Caco-2 (cell line): ENCODE data around the gene SAMD4A. TPM values are rescaled to one million over a fixed set of nuclear protein-coding genes. Genes with fewer than 3 reads are reported as not detected.

Experiments
- BruUV-seq: library from RNA; stranded (reverse); fragments of 400-500 nt; replicated peaks from 2 replicates; lab custom pipeline; 2021; lab: Mats Ljungman, UMichigan
- CTCF ChIA-PET: fragments of 300-600 bp; sonication (Branson Sonifier 250); formaldehyde crosslinking; loops from one replicate; lab custom pipeline; 2022; ENCODE audit warnings: antibody characterized with exemption; lab: Charles Lee
- POLR2A ChIA-PET: fragments of 300-600 bp; sonication (Branson Sonifier 250); formaldehyde crosslinking; loops from one replicate; lab custom pipeline; 2022; ENCODE audit warnings: antibody characterized with exemption; lab: Charles Lee
- DNase-seq, 2 experiments: peaks; one replicate each; pipeline versions ENCODE4 v3.0.0 to v3.0.0-alpha.2; 2020 to 2022
- H3K27me3 ChIP-seq: replicated peaks from 2 replicates; pipeline ENCODE4 v1.6.0; 2011; ENCODE audit warnings: low read length; ENCODE audit not compliant: control insufficient read depth, insufficient read depth
- H3K36me3 ChIP-seq: 2 replicates; pipeline ENCODE4 v1.5.1; 2011; ENCODE audit warnings: low read length; ENCODE audit not compliant: control insufficient read depth, insufficient read depth
- H3K4me1 ChIP-seq: fragments of 250-450 bp; sonication (Bioruptor Pico); 2 replicates; pipeline ENCODE4 v1.5.1; 2020; ENCODE audit warnings: mild to moderate bottlenecking
- H3K4me3 ChIP-seq: 2 replicates; pipeline ENCODE4 v1.5.1; 2011; ENCODE audit warnings: low read depth, mild to moderate bottlenecking, control low read depth, low read length
- H3K9me3 ChIP-seq: fragments of 250-450 bp; sonication (Bioruptor Pico); 2 replicates; pipeline ENCODE4 v1.5.1; 2020; ENCODE audit warnings: mild to moderate bottlenecking, moderate library complexity
- H3K27ac Mint-ChIP-seq: one replicate; pipeline ENCODE4 v1.8.0; 2022; ENCODE audit warnings: mixed read lengths; ENCODE audit not compliant: unreplicated experiment
- H3K27me3 Mint-ChIP-seq: one replicate; pipeline ENCODE4 v1.8.0; 2022; ENCODE audit warnings: mixed read lengths; ENCODE audit not compliant: insufficient read depth, unreplicated experiment
- H3K36me3 Mint-ChIP-seq: one replicate; pipeline ENCODE4 v1.8.0; 2022; ENCODE audit warnings: mild to moderate bottlenecking, mixed read lengths; ENCODE audit not compliant: insufficient read depth, unreplicated experiment
- H3K4me1 Mint-ChIP-seq: one replicate; pipeline ENCODE4 v1.8.0; 2022; ENCODE audit warnings: low read depth, mixed read lengths; ENCODE audit not compliant: unreplicated experiment
- H3K4me3 Mint-ChIP-seq: one replicate; pipeline ENCODE4 v1.8.0; 2022; ENCODE audit warnings: mild to moderate bottlenecking, moderate library complexity, mixed read lengths; ENCODE audit not compliant: unreplicated experiment
- H3K9me3 Mint-ChIP-seq: one replicate; pipeline ENCODE4 v1.8.0; 2022; ENCODE audit warnings: mixed read lengths; ENCODE audit not compliant: unreplicated experiment
- intact Hi-C: fragments of 100-400 bp; cut with micrococcal nuclease; formaldehyde crosslinking; loops from one replicate; pipeline ENCODE4 v1.10.0; 2022; ENCODE audit not compliant: unreplicated experiment
- total RNA-seq: library from RNA; stranded (reverse); gene quantifications from 2 replicates; pipeline ENCODE4 v1.2.3, GENCODE V29; 2022
- TF ChIP-seq, protein P1 (sequence below), 2 experiments: fragments of 200-600 bp in 1 of 2; IDR thresholded peaks; 1 replicate in 1 of 2; 2 replicates in 1 of 2; pipeline versions ENCODE4 v1.5.1 to v1.8.0; 2011 to 2022; ENCODE audit warnings: antibody characterized with exemption in 1 of 2, control low read depth in 1 of 2, inconsistent platforms in 1 of 2, low read depth in 1 of 2, low read length in 1 of 2, mild to moderate bottlenecking in 1 of 2, moderate library complexity in 1 of 2; ENCODE audit not compliant: insufficient read depth in 1 of 2, severe bottlenecking in 1 of 2, unreplicated experiment in 1 of 2

The SAMD4A gene
- total RNA-seq, 1 experiment from 2014 or later = 60.8 TPM

DNA sequence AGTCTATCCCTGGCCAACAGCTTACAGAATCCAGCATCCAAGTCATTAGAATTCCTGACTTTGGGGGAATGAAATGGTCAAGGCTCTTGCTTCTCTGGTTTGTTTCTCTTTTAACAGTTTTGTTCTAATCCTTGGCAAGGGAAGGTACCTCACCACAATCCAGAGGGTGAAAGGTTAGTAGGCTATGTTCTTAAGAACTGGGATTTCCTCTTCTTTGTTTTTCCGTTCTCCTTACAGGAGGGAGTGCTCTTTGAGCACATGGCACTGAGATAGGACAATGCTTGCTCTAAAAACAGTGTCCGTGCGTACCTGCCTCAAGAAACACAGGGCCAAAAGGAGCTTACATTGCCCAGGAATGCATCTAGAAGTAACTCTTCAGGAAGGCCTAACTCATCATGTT, 179.1 kb downstream of the SAMD4A start:
- no peak overlapping the region for H3K4me3 ChIP-seq
- no peaks in the 10 kb centered on the region for H3K9me3 ChIP-seq
- no peaks in the 10 kb centered on the region for H3K4me1 ChIP-seq
- Mint-ChIP-seq H3K27ac (no peak overlapping the region), H3K27me3 (no peaks in the 10 kb centered on the region), H3K36me3 (peaks cover 89% of the 10 kb centered on the region), H3K9me3 (no peaks in the 10 kb centered on the region), H3K4me3 (no peak overlapping the region), H3K4me1 (peaks cover 4% of the 10 kb centered on the region)
- ChIA-PET POLR2A (no interaction called here), CTCF (no interaction called here)
- TF ChIP-seq, protein P1, sequence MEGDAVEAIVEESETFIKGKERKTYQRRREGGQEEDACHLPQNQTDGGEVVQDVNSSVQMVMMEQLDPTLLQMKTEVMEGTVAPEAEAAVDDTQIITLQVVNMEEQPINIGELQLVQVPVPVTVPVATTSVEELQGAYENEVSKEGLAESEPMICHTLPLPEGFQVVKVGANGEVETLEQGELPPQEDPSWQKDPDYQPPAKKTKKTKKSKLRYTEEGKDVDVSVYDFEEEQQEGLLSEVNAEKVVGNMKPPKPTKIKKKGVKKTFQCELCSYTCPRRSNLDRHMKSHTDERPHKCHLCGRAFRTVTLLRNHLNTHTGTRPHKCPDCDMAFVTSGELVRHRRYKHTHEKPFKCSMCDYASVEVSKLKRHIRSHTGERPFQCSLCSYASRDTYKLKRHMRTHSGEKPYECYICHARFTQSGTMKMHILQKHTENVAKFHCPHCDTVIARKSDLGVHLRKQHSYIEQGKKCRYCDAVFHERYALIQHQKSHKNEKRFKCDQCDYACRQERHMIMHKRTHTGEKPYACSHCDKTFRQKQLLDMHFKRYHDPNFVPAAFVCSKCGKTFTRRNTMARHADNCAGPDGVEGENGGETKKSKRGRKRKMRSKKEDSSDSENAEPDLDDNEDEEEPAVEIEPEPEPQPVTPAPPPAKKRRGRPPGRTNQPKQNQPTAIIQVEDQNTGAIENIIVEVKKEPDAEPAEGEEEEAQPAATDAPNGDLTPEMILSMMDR (IDR thresholded peaks at IDR 0.05; ENCODE audit: insufficient read depth in 1 of 2, low read depth in 1 of 2, low read length in 1 of 2, severe bottlenecking in 1 of 2, unreplicated experiment in 1 of 2) = no peak
- intact Hi-C loops = no loop called here
- no peak for DNase-seq
- H3K36me3 ChIP-seq = 0 out of 2 replicates have a peak, but pooled peaks cover 1% of the 10 kb centered on the region
- no TSS peak for BruUV-seq
- H3K27me3 ChIP-seq = no peaks in the 10 kb centered on the region

DNA sequence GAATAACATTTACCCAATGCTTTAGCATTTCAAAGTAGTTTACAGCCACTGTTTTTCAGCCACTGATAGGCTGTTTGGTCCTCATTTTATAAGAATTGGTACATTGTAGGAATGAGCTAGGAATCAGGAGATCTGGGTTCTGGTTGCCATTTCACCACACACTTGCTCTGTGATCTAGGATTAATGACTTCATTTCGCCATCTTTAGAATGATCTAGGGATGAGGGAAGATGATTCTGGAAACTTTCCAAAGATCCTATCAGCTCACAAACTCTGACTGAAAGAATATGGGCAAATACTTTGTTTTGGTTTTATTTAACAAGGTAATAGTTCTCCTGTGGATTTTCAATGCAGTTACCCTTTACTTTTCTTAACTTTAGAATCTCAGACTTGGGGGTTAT, 180.7 kb downstream of the SAMD4A start:
- H3K9me3 Mint-ChIP-seq = no peaks in the 10 kb centered on the region
- H3K4me1 Mint-ChIP-seq = peaks cover 4% of the 10 kb centered on the region
- H3K4me3 Mint-ChIP-seq = no peak overlapping the region
- no peak overlapping the region for H3K27ac Mint-ChIP-seq
- no peaks in the 10 kb centered on the region for H3K27me3 ChIP-seq
- H3K9me3 ChIP-seq = no peaks in the 10 kb centered on the region
- intact Hi-C loops = no loop called here
- H3K27me3 Mint-ChIP-seq = no peaks in the 10 kb centered on the region
- no peak for DNase-seq
- BruUV-seq = no TSS peak
- H3K4me1 ChIP-seq = no peaks in the 10 kb centered on the region
- no peak overlapping the region for H3K4me3 ChIP-seq
- H3K36me3 Mint-ChIP-seq = peaks cover 93% of the 10 kb centered on the region
- POLR2A ChIA-PET = no interaction called here
- H3K36me3 ChIP-seq = 0 out of 2 replicates have a peak, but pooled peaks cover 1% of the 10 kb centered on the region
- CTCF ChIA-PET = no interaction called here
- TF ChIP-seq, protein P1 (IDR thresholded peaks at IDR 0.05; ENCODE audit: insufficient read depth in 1 of 2, low read depth in 1 of 2, low read length in 1 of 2, severe bottlenecking in 1 of 2, unreplicated experiment in 1 of 2) = no peak

DNA sequence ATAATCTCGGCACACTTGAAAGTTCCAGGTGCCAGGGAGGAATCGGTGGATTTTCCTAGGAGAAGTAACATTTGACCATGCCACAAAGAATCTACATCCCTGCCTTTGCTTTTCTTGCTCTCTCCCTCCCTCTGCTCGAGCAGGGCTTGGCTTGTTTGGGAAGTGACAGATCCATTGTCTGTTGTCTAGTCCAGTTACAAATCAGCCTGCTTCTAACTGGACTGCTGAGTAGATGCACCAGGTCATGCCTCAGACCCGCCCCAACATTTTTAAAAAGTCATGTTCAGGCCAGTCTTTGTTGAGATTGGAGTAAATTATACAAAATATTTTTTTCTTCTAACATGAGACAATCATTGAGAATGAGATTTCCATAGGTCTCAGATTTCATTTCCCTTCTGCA, 182.3 kb downstream of the SAMD4A start:
- intact Hi-C loops = no loop called here
- CTCF ChIA-PET = no interaction called here
- Histone ChIP-seq H3K36me3 (no peaks in the 10 kb centered on the region), H3K4me3 (no peak overlapping the region), H3K9me3 (no peaks in the 10 kb centered on the region), H3K27me3 (no peaks in the 10 kb centered on the region), H3K4me1 (no peaks in the 10 kb centered on the region)
- Mint-ChIP-seq H3K9me3 (no peaks in the 10 kb centered on the region), H3K27me3 (no peaks in the 10 kb centered on the region), H3K4me3 (no peak overlapping the region), H3K27ac (no peak overlapping the region), H3K4me1 (peaks cover 4% of the 10 kb centered on the region), H3K36me3 (peaks cover 88% of the 10 kb centered on the region)
- TF ChIP-seq, protein P1 (IDR thresholded peaks at IDR 0.05; ENCODE audit: insufficient read depth in 1 of 2, low read depth in 1 of 2, low read length in 1 of 2, severe bottlenecking in 1 of 2, unreplicated experiment in 1 of 2) = no peak
- no TSS peak for BruUV-seq
- DNase-seq = no peak
- POLR2A ChIA-PET = no interaction called here
